HepG2 (cell line): ENCODE data around the gene CDRT4. TPM values are rescaled to one million over a fixed set of nuclear protein-coding genes. Genes with fewer than 3 reads are reported as not detected.

Experiments used
- ATAC-seq: fragments of 200-7000 bp; cut with Tn5 transposase; 3 replicates; pipeline ENCODE4 v1.9.1; 2020; ENCODE audit warnings: mild to moderate bottlenecking, moderate library complexity
- BruUV-seq: library from RNA; stranded (reverse); fragments of 400-500 nt; replicated peaks from 2 replicates; lab custom pipeline; 2021; lab: Mats Ljungman, UMichigan
- CTCF ChIA-PET: fragments of 300-600 bp; formaldehyde crosslinking; extraction: SDS; loops from one replicate; lab custom pipeline; 2021; ENCODE audit warnings: low total read pairs, inconsistent platforms, low intra/inter-chr PET ratio; lab: Yijun Ruan, JAX
- POLR2A ChIA-PET: fragments of 350-600 bp; sonication (Branson Sonifier 250); formaldehyde crosslinking; loops from one replicate; lab custom pipeline; 2020; ENCODE audit warnings: antibody characterized with exemption, inconsistent platforms; lab: Yijun Ruan, JAX
- DNase-seq: peaks from one replicate; pipeline ENCODE4 v3.0.0-alpha.2; 2015; ENCODE audit warnings: low spot score
- FAIRE-seq: peaks from 3 replicates; lab custom pipeline; 2011; peaks lifted over from hg19 to GRCh38; lab: Jason Lieb, UNC
- H2AFZ ChIP-seq: one replicate; pipeline ENCODE4 v1.6.1; 2011; ENCODE audit warnings: low read length, inconsistent platforms
- H3K27ac ChIP-seq: fragments of 300-600 bp; 3 replicates; pipeline ENCODE4 v1.8.0; 2011; ENCODE audit warnings: mixed run types, mild to moderate bottlenecking, mixed read lengths, low read length, inconsistent platforms; ENCODE audit not compliant: insufficient read depth; ENCODE audit errors: extremely low read length
- H3K27me3 ChIP-seq, 2 experiments: fragments of 200-600 bp in 1 of 2; 2 replicates in 1 of 2; 3 replicates in 1 of 2; pipeline versions ENCODE4 v1.6.0 to v1.8.0; 2011; ENCODE audit warnings: low read length in 2 of 2, mild to moderate bottlenecking in 2 of 2, moderate library complexity in 2 of 2, inconsistent platforms in 1 of 2; ENCODE audit not compliant: insufficient read depth in 2 of 2, control insufficient read depth in 1 of 2
- H3K36me3 ChIP-seq, 2 experiments: fragments of 200-600 bp in 1 of 2; replicated peaks in 1 of 2; 2 replicates in 1 of 2; 3 replicates in 1 of 2; pipeline versions ENCODE4 v1.5.1 to v1.8.0; 2011; ENCODE audit warnings: low read length in 2 of 2, inconsistent platforms in 1 of 2; ENCODE audit not compliant: insufficient read depth in 2 of 2, control insufficient read depth in 1 of 2
- H3K4me1 ChIP-seq: 2 replicates; pipeline ENCODE4 v1.5.1; 2012; ENCODE audit warnings: low read length, inconsistent platforms; ENCODE audit not compliant: insufficient read depth
- H3K4me2 ChIP-seq: 2 replicates; pipeline ENCODE4 v1.6.0; 2011; ENCODE audit warnings: low read depth, low read length, inconsistent platforms
- H3K4me3 ChIP-seq, 3 experiments: fragments of 200-600 bp in 1 of 3; sonication (generic), shearing (Covaris generic) in 1 of 3; replicated peaks in 1 of 3; 2 replicates each; pipeline ENCODE4 v1.5.1; 2011 to 2016; ENCODE audit warnings: low read length in 3 of 3, inconsistent platforms in 2 of 3, low read depth in 2 of 3, mild to moderate bottlenecking in 2 of 3, control low read depth in 1 of 3, mixed read lengths in 1 of 3; ENCODE audit not compliant: insufficient read depth in 1 of 3
- H3K79me2 ChIP-seq: one replicate; pipeline ENCODE4 v1.6.1; 2011; ENCODE audit warnings: low read length, inconsistent platforms; ENCODE audit not compliant: insufficient read depth
- H3K9ac ChIP-seq: 2 replicates; pipeline ENCODE4 v1.6.0; 2011; ENCODE audit warnings: mild to moderate bottlenecking, low read depth, low read length, inconsistent platforms; ENCODE audit not compliant: insufficient read depth
- H3K9me3 ChIP-seq: 2 replicates; pipeline ENCODE4 v1.5.1; 2012; ENCODE audit warnings: mild to moderate bottlenecking, low read length
- H4K20me1 ChIP-seq: 2 replicates; pipeline ENCODE4 v1.6.0; 2011; ENCODE audit warnings: inconsistent platforms, mild to moderate bottlenecking, low read length, moderate library complexity; ENCODE audit not compliant: insufficient read depth
- FLYWCH1 ChIP-seq: sonication (generic); formaldehyde crosslinking; IDR thresholded peaks from 2 replicates; pipeline ENCODE4 v1.8.1; 2023; ENCODE audit warnings: mild to moderate bottlenecking, missing genetic modification reagents
- SPEN ChIP-seq: sonication (generic); formaldehyde crosslinking; IDR thresholded peaks from 2 replicates; pipeline ENCODE4 v1.5.1; 2020; ENCODE audit warnings: low read depth, mild to moderate bottlenecking, missing genetic modification reagents
- ZFX ChIP-seq: sonication (generic); formaldehyde crosslinking; IDR thresholded peaks from 2 replicates; pipeline ENCODE4 v1.4.0; 2020; ENCODE audit warnings: mild to moderate bottlenecking, low read depth, missing genetic modification reagents, moderate library complexity
- ZNF562 ChIP-seq: sonication (generic); formaldehyde crosslinking; IDR thresholded peaks from 2 replicates; pipeline ENCODE4 v1.8.0; 2022; ENCODE audit warnings: missing genetic modification reagents, borderline replicate concordance
- WGBS: methylation state at CpG from one replicate; pipeline ENCODE4 v1.1.6; 2017; ENCODE audit warnings: low lambda C conversion rate; 5-methylcytosine and 5-hydroxymethylcytosine counted together
- in situ Hi-C: cut with HindIII; loops from 2 replicates; pipeline ENCODE4 v1.10.0; 2017; ENCODE audit warnings: low pct_unique_long_range_greater_than_20kb; ENCODE audit not compliant: extremely low pct_ligation_motif_present
- intact Hi-C: fragments of 100-400 bp; cut with micrococcal nuclease; formaldehyde crosslinking; loops from one replicate; pipeline ENCODE4 v1.10.0; 2022; ENCODE audit not compliant: unreplicated experiment
- polyA plus RNA-seq, 8 experiments: library from polyadenylated mRNA; depleted of rRNA in 3 of 8; stranded (reverse) in 7 of 8; unstranded in 1 of 8; fragments of >200 nt; fragmentation: Illumina TruSeq in 4 of 8; extraction: Trizol in 4 of 8; gene quantifications; 2 replicates each; pipeline versions ENCODE4 v1.2.1 to v1.2.3, GENCODE V29; 2011 to 2016; ENCODE audit warnings: low read depth in 4 of 8, missing spikeins in 1 of 8, mixed read lengths in 1 of 8; ENCODE audit not compliant: insufficient read depth in 1 of 8
- total RNA-seq, 5 experiments: library from RNA; depleted of rRNA; stranded (reverse); fragments of >200 nt; fragmentation: Illumina TruSeq; extraction: Trizol; gene quantifications; 2 replicates each; pipeline ENCODE4 v1.2.3, GENCODE V29; 2016; ENCODE audit warnings: low read depth in 1 of 5
- TF ChIP-seq, protein P1 (sequence below): IDR thresholded peaks from 2 replicates; pipeline ENCODE4 v1.4.0; 2020; ENCODE audit warnings: mild to moderate bottlenecking, missing genetic modification reagents
- TF ChIP-seq, protein P2 (sequence below): sonication (generic); formaldehyde crosslinking; IDR thresholded peaks from 2 replicates; pipeline ENCODE4 v1.4.0; 2020; ENCODE audit warnings: mild to moderate bottlenecking, missing genetic modification reagents
- TF ChIP-seq, protein P3 (sequence below): sonication (generic); formaldehyde crosslinking; conservative IDR thresholded peaks from 2 replicates; pipeline ENCODE4 v1.4.0; 2020; ENCODE audit warnings: missing genetic modification reagents
- TF ChIP-seq, protein P4 (sequence below): sonication (generic); formaldehyde crosslinking; IDR thresholded peaks from 2 replicates; pipeline ENCODE4; 2020; ENCODE audit warnings: missing genetic modification reagents, mild to moderate bottlenecking, borderline replicate concordance

Gene CDRT4
- total and polyA plus RNA-seq, 2 of the 13 experiments (the other 11 are each of a cell fraction or from before 2014, with no cell fraction given) = 5.8 to 12.1 TPM

DNA sequence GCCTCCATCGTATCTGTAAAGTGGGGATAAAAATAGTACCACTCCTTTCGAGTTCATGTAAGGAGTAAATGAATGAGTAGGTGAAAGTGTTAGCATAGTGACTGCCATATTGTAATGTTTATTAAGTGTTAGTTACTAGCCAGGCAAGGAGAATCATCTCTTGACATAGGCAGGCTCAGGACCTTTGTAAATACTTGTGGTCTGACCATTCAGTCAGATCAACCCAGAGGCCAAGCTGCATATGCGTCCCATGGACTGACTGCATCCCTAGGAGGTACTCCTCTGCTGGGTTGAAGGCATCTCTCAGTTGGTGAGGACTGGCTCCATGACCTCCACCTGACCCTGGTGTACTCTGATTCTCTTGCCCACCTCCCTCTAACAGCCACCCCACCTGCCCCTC, 40.5 kb upstream of the CDRT4 start:
- ATAC-seq (no peak), FAIRE-seq (no peak), DNase-seq (no peak)
- in situ Hi-C loops (no loop called here), intact Hi-C loops (no loop called here)
- Histone ChIP-seq H3K36me3 (peaks cover 9 to 39% of the 10 kb centered on the region in 2 experiments), H3K27ac (no peak overlapping the region), H3K79me2 (no peaks in the 10 kb centered on the region), H3K9ac (no peak overlapping the region), H3K9me3 (no peaks in the 10 kb centered on the region), H2AFZ (no peak overlapping the region), H3K4me2 (no peak overlapping the region), H3K4me3 (no peak overlapping the region), H4K20me1 (peaks cover 2% of the 10 kb centered on the region; the same call in 1 of the 2 replicates), H3K27me3 (no peaks in the 10 kb centered on the region), H3K4me1 (no peaks in the 10 kb centered on the region)
- ChIA-PET POLR2A (no interaction called here), CTCF (no interaction called here)
- 94% methylated on average over 3 of the region's 3 CpGs for WGBS
- BruUV-seq = no TSS peak
- TF ChIP-seq ZNF562 (no peak), FLYWCH1 (CRISPR knock-in tag) (no peak), SPEN (CRISPR knock-in tag) (no peak), ZFX (CRISPR knock-in tag) (no peak)
- TF ChIP-seq, protein P1, sequence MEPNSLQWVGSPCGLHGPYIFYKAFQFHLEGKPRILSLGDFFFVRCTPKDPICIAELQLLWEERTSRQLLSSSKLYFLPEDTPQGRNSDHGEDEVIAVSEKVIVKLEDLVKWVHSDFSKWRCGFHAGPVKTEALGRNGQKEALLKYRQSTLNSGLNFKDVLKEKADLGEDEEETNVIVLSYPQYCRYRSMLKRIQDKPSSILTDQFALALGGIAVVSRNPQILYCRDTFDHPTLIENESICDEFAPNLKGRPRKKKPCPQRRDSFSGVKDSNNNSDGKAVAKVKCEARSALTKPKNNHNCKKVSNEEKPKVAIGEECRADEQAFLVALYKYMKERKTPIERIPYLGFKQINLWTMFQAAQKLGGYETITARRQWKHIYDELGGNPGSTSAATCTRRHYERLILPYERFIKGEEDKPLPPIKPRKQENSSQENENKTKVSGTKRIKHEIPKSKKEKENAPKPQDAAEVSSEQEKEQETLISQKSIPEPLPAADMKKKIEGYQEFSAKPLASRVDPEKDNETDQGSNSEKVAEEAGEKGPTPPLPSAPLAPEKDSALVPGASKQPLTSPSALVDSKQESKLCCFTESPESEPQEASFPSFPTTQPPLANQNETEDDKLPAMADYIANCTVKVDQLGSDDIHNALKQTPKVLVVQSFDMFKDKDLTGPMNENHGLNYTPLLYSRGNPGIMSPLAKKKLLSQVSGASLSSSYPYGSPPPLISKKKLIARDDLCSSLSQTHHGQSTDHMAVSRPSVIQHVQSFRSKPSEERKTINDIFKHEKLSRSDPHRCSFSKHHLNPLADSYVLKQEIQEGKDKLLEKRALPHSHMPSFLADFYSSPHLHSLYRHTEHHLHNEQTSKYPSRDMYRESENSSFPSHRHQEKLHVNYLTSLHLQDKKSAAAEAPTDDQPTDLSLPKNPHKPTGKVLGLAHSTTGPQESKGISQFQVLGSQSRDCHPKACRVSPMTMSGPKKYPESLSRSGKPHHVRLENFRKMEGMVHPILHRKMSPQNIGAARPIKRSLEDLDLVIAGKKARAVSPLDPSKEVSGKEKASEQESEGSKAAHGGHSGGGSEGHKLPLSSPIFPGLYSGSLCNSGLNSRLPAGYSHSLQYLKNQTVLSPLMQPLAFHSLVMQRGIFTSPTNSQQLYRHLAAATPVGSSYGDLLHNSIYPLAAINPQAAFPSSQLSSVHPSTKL (CRISPR knock-in tag) = no peak
- TF ChIP-seq, protein P2, sequence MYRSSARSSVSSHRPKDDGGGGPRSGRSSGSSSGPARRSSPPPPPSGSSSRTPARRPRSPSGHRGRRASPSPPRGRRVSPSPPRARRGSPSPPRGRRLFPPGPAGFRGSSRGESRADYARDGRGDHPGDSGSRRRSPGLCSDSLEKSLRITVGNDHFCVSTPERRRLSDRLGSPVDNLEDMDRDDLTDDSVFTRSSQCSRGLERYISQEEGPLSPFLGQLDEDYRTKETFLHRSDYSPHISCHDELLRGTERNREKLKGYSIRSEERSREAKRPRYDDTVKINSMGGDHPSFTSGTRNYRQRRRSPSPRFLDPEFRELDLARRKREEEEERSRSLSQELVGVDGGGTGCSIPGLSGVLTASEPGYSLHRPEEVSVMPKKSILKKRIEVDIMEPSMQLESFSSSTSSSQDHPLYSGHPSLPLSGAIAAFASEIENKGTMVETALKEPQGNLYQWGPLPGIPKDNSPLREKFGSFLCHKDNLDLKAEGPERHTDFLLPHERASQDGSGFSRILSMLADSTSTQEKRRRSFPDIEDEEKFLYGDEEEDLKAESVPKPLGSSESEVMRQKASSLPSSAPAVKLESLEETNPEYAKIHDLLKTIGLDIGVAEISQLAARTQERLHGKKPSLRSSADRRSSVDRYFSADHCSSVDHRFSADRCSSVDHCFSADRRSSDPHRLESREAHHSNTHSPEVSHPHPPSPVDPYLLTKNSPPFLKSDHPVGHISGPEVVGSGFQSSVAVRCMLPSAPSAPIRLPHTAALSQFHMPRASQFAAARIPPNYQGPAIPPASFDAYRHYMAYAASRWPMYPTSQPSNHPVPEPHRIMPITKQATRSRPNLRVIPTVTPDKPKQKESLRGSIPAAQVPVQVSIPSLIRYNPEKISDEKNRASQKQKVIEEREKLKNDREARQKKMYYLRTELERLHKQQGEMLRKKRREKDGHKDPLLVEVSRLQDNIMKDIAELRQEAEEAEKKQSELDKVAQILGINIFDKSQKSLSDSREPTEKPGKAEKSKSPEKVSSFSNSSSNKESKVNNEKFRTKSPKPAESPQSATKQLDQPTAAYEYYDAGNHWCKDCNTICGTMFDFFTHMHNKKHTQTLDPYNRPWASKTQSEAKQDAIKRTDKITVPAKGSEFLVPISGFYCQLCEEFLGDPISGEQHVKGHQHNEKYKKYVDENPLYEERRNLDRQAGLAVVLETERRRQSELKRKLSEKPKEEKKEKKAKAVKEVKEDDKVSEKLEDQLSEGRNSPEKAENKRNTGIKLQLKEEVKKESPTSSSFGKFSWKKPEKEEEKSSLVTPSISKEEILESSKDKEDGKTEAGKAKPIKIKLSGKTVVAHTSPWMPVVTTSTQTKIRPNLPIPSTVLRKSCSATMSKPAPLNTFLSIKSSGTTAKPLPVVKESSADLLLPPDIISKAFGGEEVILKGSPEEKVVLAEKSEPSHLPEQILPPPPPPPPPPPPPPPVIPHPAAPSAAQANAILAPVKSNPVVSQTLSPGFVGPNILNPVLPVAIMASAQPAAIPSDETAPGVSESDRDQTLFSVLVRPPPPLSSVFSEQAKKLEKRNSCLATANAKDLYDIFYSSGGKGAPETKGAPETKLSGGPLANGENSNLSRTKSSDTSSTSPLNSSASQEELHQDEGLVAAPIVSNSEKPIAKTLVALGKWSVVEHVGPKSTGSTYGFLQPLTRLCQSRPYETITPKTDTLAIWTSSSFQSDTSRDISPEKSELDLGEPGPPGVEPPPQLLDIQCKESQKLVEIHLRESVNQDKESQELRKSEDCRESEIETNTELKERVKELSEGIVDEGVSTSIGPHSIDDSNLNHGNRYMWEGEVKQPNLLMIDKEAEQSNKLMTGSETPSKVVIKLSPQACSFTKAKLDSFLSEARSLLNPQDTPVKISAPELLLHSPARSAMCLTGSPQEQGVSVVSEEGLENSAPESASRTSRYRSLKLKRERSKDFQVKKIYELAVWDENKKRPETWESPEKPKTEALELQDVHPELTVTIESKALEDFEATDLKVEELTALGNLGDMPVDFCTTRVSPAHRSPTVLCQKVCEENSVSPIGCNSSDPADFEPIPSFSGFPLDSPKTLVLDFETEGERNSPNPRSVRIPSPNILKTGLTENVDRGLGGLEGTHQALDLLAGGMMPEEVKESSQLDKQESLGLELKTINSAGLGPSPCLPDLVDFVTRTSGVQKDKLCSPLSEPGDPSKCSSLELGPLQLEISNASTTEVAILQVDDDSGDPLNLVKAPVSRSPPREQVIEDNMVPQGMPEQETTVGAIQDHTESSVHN (CRISPR knock-in tag) = no peak
- TF ChIP-seq, protein P3, sequence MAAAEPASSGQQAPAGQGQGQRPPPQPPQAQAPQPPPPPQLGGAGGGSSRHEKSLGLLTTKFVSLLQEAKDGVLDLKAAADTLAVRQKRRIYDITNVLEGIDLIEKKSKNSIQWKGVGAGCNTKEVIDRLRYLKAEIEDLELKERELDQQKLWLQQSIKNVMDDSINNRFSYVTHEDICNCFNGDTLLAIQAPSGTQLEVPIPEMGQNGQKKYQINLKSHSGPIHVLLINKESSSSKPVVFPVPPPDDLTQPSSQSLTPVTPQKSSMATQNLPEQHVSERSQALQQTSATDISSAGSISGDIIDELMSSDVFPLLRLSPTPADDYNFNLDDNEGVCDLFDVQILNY = no peak
- TF ChIP-seq, protein P4, sequence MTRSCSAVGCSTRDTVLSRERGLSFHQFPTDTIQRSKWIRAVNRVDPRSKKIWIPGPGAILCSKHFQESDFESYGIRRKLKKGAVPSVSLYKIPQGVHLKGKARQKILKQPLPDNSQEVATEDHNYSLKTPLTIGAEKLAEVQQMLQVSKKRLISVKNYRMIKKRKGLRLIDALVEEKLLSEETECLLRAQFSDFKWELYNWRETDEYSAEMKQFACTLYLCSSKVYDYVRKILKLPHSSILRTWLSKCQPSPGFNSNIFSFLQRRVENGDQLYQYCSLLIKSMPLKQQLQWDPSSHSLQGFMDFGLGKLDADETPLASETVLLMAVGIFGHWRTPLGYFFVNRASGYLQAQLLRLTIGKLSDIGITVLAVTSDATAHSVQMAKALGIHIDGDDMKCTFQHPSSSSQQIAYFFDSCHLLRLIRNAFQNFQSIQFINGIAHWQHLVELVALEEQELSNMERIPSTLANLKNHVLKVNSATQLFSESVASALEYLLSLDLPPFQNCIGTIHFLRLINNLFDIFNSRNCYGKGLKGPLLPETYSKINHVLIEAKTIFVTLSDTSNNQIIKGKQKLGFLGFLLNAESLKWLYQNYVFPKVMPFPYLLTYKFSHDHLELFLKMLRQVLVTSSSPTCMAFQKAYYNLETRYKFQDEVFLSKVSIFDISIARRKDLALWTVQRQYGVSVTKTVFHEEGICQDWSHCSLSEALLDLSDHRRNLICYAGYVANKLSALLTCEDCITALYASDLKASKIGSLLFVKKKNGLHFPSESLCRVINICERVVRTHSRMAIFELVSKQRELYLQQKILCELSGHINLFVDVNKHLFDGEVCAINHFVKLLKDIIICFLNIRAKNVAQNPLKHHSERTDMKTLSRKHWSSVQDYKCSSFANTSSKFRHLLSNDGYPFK (CRISPR knock-in tag) = no peak
